GM12865 (cell line): Measurements from ENCODE around the gene MTREX.

ENCODE experiments used
- DNase-seq: peaks from one replicate; pipeline ENCODE4 v3.0.0; 2010; ENCODE audit warnings: low read depth
- H3K4me3 ChIP-seq: 2 replicates; pipeline ENCODE4 v1.5.1; 2011; ENCODE audit warnings: mild to moderate bottlenecking, low read depth, low read length, control low read depth
- TF ChIP-seq, protein P1 (sequence below): IDR thresholded peaks from 2 replicates; pipeline ENCODE4 v1.5.1; 2011; ENCODE audit warnings: low read length, control low read depth, low read depth, inconsistent platforms; ENCODE audit not compliant: insufficient read depth; ENCODE audit errors: missing control alignments

The MTREX gene

GRCh38 chr5:55350754-55351153, 43.0 kb downstream of the MTREX start:
- TF ChIP-seq, protein P1, sequence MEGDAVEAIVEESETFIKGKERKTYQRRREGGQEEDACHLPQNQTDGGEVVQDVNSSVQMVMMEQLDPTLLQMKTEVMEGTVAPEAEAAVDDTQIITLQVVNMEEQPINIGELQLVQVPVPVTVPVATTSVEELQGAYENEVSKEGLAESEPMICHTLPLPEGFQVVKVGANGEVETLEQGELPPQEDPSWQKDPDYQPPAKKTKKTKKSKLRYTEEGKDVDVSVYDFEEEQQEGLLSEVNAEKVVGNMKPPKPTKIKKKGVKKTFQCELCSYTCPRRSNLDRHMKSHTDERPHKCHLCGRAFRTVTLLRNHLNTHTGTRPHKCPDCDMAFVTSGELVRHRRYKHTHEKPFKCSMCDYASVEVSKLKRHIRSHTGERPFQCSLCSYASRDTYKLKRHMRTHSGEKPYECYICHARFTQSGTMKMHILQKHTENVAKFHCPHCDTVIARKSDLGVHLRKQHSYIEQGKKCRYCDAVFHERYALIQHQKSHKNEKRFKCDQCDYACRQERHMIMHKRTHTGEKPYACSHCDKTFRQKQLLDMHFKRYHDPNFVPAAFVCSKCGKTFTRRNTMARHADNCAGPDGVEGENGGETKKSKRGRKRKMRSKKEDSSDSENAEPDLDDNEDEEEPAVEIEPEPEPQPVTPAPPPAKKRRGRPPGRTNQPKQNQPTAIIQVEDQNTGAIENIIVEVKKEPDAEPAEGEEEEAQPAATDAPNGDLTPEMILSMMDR: no peak
- no peak overlapping the region for H3K4me3 ChIP-seq

GRCh38 chr5:55356896-55357295, 49.1 kb downstream of the MTREX start:
- TF ChIP-seq, protein P1: no peak
- no peak for DNase-seq
- no peak overlapping the region for H3K4me3 ChIP-seq

More at GRCh38 chr5:55350754-55351153, 43.0 kb downstream of the MTREX start:
- DNase-seq: no peak

- no peak overlapping the region for H3K4me3 ChIP-seq
- no peak for DNase-seq
- TF ChIP-seq, protein P1: no peak
Observed at GRCh38 chr5:55360190-55360589, 52.4 kb downstream of the MTREX start.

GRCh38 chr5:55363856-55364255, 56.1 kb downstream of the MTREX start:
- H3K4me3 ChIP-seq: no peak overlapping the region
- no peak for DNase-seq
- TF ChIP-seq, protein P1: no peak

DNA sequence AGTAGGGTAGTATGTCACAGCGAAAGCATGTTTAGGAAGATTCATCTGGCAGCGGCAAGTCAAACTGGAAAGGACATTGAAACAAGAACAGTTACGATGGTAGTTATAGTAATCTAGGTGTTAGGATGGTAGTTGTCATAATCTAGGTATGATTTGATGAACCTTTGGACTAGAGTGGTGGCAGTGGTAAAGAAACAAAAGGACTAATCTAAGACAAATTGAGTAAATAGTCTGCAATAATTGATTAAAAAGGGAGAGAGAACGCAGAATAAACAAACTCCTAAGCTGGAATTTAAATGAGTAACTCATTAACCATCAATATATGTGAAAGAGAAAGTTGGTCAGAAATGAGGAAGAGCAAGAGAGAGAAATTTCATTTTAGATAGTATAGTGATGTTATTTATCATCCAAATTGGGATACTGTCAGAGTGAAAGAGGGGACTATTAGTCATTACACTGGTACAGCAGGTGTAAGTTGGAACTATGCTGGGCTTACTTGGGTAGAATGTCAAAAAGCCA, 56.8 kb downstream of the MTREX start:
- TF ChIP-seq, protein P1: no peak
- H3K4me3 ChIP-seq: no peak overlapping the region; the same call in 1 of the 2 replicates
- DNase-seq: peak; percentile 74

DNA sequence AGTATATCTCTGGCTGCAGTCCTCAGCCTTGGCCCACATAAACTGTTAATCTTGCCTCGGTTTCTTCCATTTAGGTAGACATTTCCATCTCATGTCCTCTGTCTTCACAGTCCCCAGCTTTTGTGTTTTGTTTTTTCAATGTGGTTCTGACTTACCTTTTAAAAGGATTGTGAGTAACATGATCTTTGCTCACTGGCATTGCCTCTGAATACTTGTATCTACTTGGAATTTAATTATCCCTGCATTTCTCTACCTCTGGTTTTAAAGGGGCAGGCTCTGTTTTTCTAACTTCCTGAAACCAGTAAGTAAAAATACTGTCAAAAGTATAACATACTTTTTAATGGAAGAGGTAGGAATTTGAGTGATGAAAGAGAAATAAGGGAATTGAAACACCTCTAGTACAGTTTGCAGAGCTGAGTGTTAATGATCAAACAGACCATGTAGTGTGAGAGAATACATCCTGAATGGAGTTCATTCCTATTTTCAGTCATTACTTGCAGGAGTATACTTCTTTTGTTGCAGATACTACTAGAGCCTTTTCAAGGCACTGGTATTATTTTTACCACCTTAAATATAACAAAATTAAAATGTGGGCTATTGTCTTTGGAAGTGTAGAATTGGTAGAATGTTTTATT, 62.6 kb downstream of the MTREX start:
- no peak overlapping the region for H3K4me3 ChIP-seq
- DNase-seq: no peak
- TF ChIP-seq, protein P1: no peak

GRCh38 chr5:55371145-55371544, 63.4 kb downstream of the MTREX start:
- no peak overlapping the region for H3K4me3 ChIP-seq
- DNase-seq: no peak
- TF ChIP-seq, protein P1: no peak
